T-helper 1 cell treated with Interleukin-12 subunit alpha and Interleukin-12 subunit beta and Interleukin-4 antibody, amounts not matched to agents 30 ng/mL and 1 ng/mL, for 36 hours (primary cell): ENCODE results near the gene MED1. TPM values are rescaled to one million over a fixed set of nuclear protein-coding genes. Genes with fewer than 3 reads are reported as not detected.

Source experiments
- intact Hi-C: fragments of 100-400 bp; cut with micrococcal nuclease; formaldehyde crosslinking; loops from one replicate; pipeline ENCODE4 v1.15.1; 2024
- total RNA-seq: library from RNA; stranded (reverse); gene quantifications from 2 replicates; pipeline ENCODE4 v1.2.3, GENCODE V29; 2022

Gene MED1
- total RNA-seq, 1 donor from 2014 or later = 63.5 TPM

DNA sequence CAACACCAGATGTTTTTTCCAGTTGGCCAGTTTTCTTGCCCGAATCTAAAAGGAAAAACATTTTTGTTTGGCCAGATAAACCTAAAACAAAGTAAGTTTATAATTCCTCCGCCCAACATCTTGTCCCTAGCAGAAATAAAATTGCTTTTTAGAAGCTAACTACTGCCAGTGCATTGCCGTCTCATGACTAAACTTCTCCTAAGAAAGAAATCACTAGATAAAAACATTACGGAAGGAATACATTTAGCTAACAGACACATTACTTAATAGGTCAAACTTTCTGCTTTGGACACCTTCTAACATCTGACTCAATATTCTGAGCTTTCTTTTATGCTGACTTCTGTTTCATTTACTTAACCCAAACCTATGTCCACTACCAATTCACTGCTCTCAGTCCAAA is 85.8 kb downstream of the MED1 start:
- intact Hi-C loops = no loop called here

DNA sequence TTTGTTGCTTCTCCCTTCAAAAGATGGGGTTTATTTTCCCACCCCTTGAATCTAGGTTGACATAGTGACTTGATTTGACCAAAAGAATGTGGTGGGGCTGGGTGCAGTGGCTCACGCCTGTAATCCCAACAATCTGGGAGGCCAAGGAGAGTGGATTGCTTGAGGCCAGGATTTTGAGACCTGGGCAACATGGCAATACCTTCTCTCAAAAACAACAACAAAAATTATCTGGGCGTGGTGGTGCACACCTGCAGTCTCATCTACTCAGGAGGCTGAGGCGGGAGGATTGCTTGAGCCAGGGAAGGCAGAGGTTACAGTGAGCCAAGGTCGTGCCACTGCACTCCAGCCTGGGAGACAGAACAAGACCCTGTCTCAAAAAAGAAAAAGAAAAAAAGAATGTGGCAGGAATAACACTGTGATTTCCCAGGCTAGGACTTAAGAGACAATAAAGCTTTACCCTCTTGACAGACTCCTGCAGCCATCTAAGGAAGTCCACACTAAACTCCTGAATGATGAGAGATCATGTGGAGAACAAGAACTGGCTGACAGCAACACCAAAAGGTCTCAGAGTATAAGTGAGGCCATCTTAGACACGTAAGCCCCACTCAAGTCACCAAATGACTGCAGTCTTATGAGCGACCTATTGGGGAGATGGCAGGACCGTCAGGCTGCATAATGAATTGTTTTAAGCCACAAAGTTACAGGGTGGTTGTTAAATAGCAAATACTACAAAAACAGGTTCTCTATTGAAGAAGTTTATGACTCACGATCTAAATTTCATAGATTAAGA is 86.6 kb downstream of the MED1 start:
- intact Hi-C loops = no loop called here

DNA sequence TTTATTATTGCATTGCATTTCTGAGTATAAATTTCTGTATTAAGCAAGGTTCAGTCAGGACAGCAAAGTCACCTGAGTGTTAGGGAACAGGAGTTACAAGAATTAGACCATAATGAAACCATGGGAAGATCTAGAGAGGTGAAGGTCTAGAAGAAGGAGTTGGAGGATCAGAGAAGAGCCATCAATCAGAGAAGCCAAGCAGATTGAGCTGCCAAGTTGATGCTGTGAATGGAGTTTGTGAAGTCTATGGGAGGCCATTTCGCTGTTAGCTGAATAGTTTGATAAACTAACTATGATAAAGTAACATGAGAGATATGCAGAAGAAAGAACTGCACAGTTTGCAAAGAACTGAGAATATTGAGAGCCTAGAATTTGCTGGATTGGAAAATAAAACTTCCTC is 90.0 kb downstream of the MED1 start:
- intact Hi-C loops = no loop called here

DNA sequence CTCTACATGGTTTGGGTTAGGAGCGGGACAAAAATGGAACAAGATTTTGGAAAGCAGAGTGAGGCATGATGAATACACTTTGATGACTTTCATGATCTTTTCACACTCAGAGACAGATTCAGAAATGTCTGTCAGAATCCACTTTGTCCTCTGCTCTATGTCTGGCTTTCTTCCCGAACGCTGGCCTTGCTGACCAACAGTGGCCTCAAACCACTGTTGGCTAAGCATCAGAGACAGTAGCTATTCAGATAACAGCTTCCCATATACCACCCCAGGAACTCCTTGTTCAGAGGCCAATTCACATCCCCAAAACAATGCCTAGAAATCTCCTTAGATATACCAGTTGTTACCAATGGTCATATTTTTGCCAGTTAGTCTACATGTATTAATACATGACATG is 90.5 kb downstream of the MED1 start:
- intact Hi-C loops = no loop called here

DNA sequence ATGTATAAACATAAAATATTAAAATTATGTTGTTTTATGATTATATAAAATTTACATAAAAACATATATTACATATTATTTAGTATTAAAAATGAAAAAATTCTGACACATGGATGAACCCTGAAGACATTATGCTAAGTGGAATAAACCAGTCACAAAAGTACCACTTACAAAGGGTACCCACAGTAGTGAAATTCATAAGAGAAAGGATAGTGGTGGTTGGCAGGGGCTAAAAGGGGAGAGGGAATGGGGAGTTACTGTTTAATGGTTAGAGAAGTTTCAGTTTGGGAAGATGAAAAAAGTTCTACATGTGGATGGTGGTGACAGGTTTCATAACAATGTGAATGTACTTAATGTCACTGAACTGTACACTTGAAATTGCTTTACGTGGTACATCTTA is 91.1 kb downstream of the MED1 start:
- intact Hi-C loops = no loop called here

DNA sequence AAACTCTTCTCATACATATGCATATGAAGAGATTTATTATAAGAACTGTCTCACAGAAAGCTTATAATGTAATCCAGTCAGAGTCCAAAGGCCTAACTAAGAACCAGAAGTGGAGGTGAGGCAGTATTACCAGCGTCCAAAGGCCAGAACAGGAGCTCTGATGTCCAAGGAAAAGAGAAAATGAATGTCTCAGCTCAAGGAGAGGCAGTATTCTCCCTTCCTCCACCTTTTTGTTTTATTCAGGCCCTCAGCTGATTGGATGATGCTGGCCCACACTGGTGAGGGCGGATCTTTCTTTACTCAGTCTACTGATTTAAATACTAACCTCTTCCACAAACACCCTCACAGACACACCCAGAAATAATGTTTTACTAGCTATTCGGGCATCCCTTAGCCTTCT is 93.1 kb downstream of the MED1 start:
- intact Hi-C loops = no loop called here

DNA sequence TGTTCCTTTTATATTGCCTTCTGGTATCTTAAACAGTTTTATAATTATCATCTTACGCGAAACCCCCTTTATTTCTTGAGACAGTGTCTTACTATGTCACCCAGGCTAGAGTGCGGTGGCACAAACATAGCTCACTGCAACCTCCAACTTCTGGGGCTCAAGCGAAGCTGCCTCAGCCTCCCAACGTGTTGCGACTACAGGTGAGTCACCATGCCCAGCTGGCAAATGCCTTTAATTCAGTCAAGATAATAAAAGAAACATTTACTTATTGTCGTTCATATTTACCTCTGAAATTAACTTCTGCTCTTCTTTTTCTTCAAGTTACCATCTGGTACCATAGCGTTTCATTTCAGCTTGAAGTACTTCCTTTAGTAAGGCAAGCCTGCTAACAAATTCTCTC is 93.6 kb downstream of the MED1 start:
- intact Hi-C loops = no loop called here

Other genes starting within 250 kb of the MED1 start
- not detected in 2 replicates for gene STAC2, start 225.3 kb downstream of the MED1 start, total RNA-seq
- gene FBXL20, start 49.6 kb downstream of the MED1 start, total RNA-seq = 15.7 and 16.7 TPM in 2 replicates
- gene CDK12, start 10.2 kb upstream of the MED1 start, total RNA-seq = 93.5 and 97.7 TPM in 2 replicates
- not detected in 2 replicates for gene NEUROD2, start 156.7 kb upstream of the MED1 start, total RNA-seq
- not detected in 2 replicates for gene PPP1R1B, start 175.7 kb upstream of the MED1 start, total RNA-seq
- gene STARD3, start 185.9 kb upstream of the MED1 start, total RNA-seq = 68.4 and 70.6 TPM in 2 replicates
- gene TCAP, start 214.1 kb upstream of the MED1 start, total RNA-seq = 1.6 and 1.7 TPM in 2 replicates
- gene PNMT, start 217.2 kb upstream of the MED1 start, total RNA-seq = not detected in 2 replicates
- 22.1 and 22.2 TPM in 2 replicates for gene PGAP3, start 236.8 kb upstream of the MED1 start, total RNA-seq
- gene ERBB2, start 248.8 kb upstream of the MED1 start, total RNA-seq = 3.3 and 4.5 TPM in 2 replicates